ENCODE data around the gene WEE1.
"Not testable (repeated sequence)": the region's sequence is repeated elsewhere in the genome, so short reads cannot be mapped to it uniquely, and the experiment has no call there.

WEE1 gene

GRCh38 chr11:9573052-9573774 is at the start of gene WEE1:
TSS of gene WEE1 (plus strand) at chr11:9573670. CDS start at chr11:9573934, 264 bp downstream.
- in situ Hi-C loops (cut with MboI; ENCODE audit: low sequenced_read_pairs) = no loop called here

- in situ Hi-C loops (cut with MboI; ENCODE audit: low sequenced_read_pairs) = no loop called here
These were observed 49.5 kb upstream of the WEE1 start for GRCh38 chr11:9524001-9524400.

- in situ Hi-C loops (cut with MboI; ENCODE audit: low sequenced_read_pairs) = no loop called here
These were observed 48.4 kb upstream of the WEE1 start for GRCh38 chr11:9525116-9525515.

- in situ Hi-C loops (cut with MboI; ENCODE audit: low sequenced_read_pairs) = no loop called here
These were observed 45.9 kb upstream of the WEE1 start for GRCh38 chr11:9527481-9528135.

- in situ Hi-C loops (cut with MboI; ENCODE audit: low sequenced_read_pairs) = no loop called here
These were observed 45.4 kb upstream of the WEE1 start for GRCh38 chr11:9528136-9528501.

GRCh38 chr11:9528573-9529333 is 44.7 kb upstream of the WEE1 start:
- in situ Hi-C loops (cut with MboI; ENCODE audit: low sequenced_read_pairs) = no loop called here

GRCh38 chr11:9529334-9529650 is 44.2 kb upstream of the WEE1 start:
- in situ Hi-C loops (cut with MboI; ENCODE audit: low sequenced_read_pairs) = no loop called here

- in situ Hi-C loops (cut with MboI; ENCODE audit: low sequenced_read_pairs) = no loop called here
These were observed 43.3 kb upstream of the WEE1 start for GRCh38 chr11:9530020-9530621.

GRCh38 chr11:9530901-9531625 is 42.4 kb upstream of the WEE1 start:
- in situ Hi-C loops (cut with MboI; ENCODE audit: low sequenced_read_pairs) = no loop called here

GRCh38 chr11:9533058-9533457 is 40.4 kb upstream of the WEE1 start:
- in situ Hi-C loops (cut with MboI; ENCODE audit: low sequenced_read_pairs) = no loop called here

GRCh38 chr11:9533736-9534473 is 39.6 kb upstream of the WEE1 start:
- in situ Hi-C loops (cut with MboI; ENCODE audit: low sequenced_read_pairs) = no loop called here

GRCh38 chr11:9535189-9535781 is 38.2 kb upstream of the WEE1 start:
- in situ Hi-C loops (cut with MboI; ENCODE audit: low sequenced_read_pairs) = no loop called here

- in situ Hi-C loops (cut with MboI; ENCODE audit: low sequenced_read_pairs) = no loop called here
These were observed 34.9 kb upstream of the WEE1 start for GRCh38 chr11:9538548-9538947.

- in situ Hi-C loops (cut with MboI; ENCODE audit: low sequenced_read_pairs) = not testable (repeated sequence)
These were observed 24.3 kb upstream of the WEE1 start for GRCh38 chr11:9549216-9549615.

- in situ Hi-C loops (cut with MboI; ENCODE audit: low sequenced_read_pairs) = no loop called here
These were observed 23.3 kb upstream of the WEE1 start for GRCh38 chr11:9550191-9550628.

- in situ Hi-C loops (cut with MboI; ENCODE audit: low sequenced_read_pairs) = no loop called here
These were observed 12.0 kb upstream of the WEE1 start for GRCh38 chr11:9561279-9561982.

- in situ Hi-C loops (cut with MboI; ENCODE audit: low sequenced_read_pairs) = no loop called here
These were observed 10.8 kb upstream of the WEE1 start for GRCh38 chr11:9562716-9563115.

GRCh38 chr11:9563196-9563730 is 10.2 kb upstream of the WEE1 start:
- in situ Hi-C loops (cut with MboI; ENCODE audit: low sequenced_read_pairs) = no loop called here
